Measurements from ENCODE around the gene GINM1. TPM values are rescaled to one million over a fixed set of nuclear protein-coding genes. Genes with fewer than 3 reads are reported as not detected.
A peak's percentile ranks its signal among the peaks of the same experiment; 100 is the strongest.

The GINM1 gene
- total and polyA plus RNA-seq, 9 of the 15 experiments (the other 6 are each of a cell fraction or from before 2014, with no cell fraction given), result 5.0 to 19.3 (median 14.2) TPM

GRCh38 chr6:149545754-149546471, 20.3 kb upstream of the GINM1 start, which contains the start of gene PPIL4 (continued):
- TF ChIP-seq U2AF1 (optimal IDR thresholded peaks at IDR 0.05; ENCODE audit: low read depth, low read length), result peak; percentile 88
- TF ChIP-seq MBD1 (CRISPR knock-in tag; IDR thresholded peaks at IDR 0.05), result no peak
- peak; percentile 90 for TF ChIP-seq POLR2AphosphoS5 (IDR thresholded peaks at IDR 0.05; ENCODE audit: control insufficient read depth, insufficient read depth, low read depth, low read length)
- TF ChIP-seq TBL1XR1 (IDR thresholded peaks at IDR 0.05; ENCODE audit: low read length in 2 of 2), result peak in 1 of 2 experiments; percentile 100; a peak in 3 of 4 replicates
- TF ChIP-seq ZNF507 (tag; conservative IDR thresholded peaks at IDR 0.05), result no peak
- TF ChIP-seq ZNF695 (CRISPR knock-in tag; IDR thresholded peaks at IDR 0.05), result no peak
- no peak for TF ChIP-seq ELK1 (CRISPR knock-in tag; IDR thresholded peaks at IDR 0.05)
- TF ChIP-seq ZFP91 (CRISPR knock-in tag; IDR thresholded peaks at IDR 0.05), result no peak
- peak; percentile 98 for TF ChIP-seq EP400 (IDR thresholded peaks at IDR 0.05)
- no peak; the same call in 1 of the 2 replicates for TF ChIP-seq ZNF197 (CRISPR knock-in tag; IDR thresholded peaks at IDR 0.05; ENCODE audit: low read depth)
- TF ChIP-seq MYBL2 (IDR thresholded peaks at IDR 0.05; ENCODE audit: low read depth), result peak; percentile 38; the same call in 1 of the 2 replicates
- no peak for TF ChIP-seq MYBL2 (CRISPR knock-in tag; IDR thresholded peaks at IDR 0.05; ENCODE audit: borderline replicate concordance)
- peak; percentile 93 for TF ChIP-seq HCFC1 (IDR thresholded peaks at IDR 0.05; ENCODE audit: low read depth, low read length)
- TF ChIP-seq POLR2AphosphoS2 (IDR thresholded peaks at IDR 0.05; ENCODE audit: low read length), result peak; percentile 66; the same call in 1 of the 2 replicates
- no peak; the same call in 1 of the 2 replicates for TF ChIP-seq ATF6 (CRISPR knock-in tag; IDR thresholded peaks at IDR 0.05)
- TF ChIP-seq HMGXB4 (CRISPR knock-in tag; IDR thresholded peaks at IDR 0.05), result peak; percentile 41; the same call in 1 of the 2 replicates
- no peak for TF ChIP-seq ZNF655 (CRISPR knock-in tag; IDR thresholded peaks at IDR 0.05)

Data from K562 (cell line).